Activated naive CD4-positive, alpha-beta T cell treated with Interleukin-2 at 50 U/mL for 16 hours (primary cell): ENCODE data around the gene AEBP2.
A peak's percentile ranks its signal among the peaks of the same experiment; 100 is the strongest.
"Not testable (repeated sequence)": the region's sequence is repeated elsewhere in the genome, so short reads cannot be mapped to it uniquely, and the experiment has no call there.

Experiments
- DNase-seq: peaks from one replicate; pipeline ENCODE4 v3.0.0-alpha.2; 2020

The AEBP2 gene

DNA sequence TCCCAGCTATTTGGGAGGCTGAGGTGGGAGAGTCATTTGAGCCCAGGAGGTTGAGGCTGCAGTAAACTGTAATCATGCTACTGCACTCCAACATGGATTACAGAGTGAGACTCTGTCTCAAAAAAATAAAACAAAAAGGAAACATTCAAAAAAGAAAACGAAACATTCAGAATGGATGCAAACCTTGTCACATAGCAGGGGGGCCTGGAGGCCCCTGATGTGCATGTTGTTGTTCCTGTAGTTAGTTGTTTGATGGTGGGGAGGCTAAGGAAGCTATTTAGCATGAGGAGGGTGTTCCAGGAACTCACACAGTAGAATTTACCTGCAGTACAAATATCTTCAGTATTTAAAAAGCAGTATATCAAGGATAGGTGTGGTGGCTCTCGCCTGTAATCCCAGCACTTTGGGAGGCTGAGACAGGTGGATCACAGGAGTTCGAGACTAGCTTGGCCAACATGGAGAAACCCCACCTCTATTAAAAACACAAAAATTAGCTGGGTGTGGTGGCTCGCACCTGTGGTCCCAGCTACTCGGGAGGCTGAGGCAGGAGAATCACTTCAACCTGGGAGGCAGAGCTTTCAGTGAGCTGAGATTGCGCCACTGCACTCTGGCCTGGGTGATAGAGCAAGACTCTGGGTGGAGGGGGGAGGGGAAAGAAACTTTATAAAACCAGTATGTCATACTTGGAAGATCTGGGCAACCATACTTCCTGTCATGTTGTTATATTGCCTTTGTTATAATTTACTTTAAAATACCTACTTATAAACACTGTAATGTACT lies 17.6 kb upstream of the AEBP2 start:
- DNase-seq, result no peak

DNA sequence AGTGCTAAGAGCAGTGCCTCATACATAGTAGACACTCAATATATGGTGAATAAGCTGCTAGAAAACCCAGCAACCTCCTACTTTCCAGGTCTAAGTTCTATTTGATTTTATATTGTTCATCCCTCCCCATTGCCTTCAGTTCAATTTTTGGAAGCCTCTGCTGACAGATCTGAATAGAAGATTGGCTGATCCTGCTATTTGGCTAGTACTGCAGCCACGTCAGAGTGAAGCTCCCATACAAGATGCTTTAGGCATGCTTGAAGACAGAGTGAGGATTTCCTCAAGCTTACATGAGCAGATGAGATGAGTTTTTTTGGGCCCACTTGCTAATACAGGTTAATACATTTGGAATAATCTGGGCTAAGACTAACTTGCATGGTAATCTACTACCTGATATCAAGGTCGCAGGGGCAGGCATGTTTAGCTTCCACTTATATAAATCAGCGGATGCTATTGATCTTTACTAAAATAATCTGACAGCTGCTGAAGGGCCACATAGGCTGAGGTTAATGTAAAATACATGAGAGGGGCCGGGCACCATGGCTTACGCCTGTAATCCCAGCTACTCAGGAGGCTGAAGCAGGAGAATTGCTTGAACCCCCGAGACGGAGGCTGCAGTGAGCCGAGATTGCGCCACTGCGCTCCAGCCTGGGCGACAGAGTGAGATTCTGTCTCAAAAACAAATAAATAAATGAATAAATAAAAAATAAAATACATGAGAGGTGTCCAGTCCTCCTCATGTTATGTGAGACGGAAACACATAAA lies 15.9 kb upstream of the AEBP2 start:
- DNase-seq, result no peak

DNA sequence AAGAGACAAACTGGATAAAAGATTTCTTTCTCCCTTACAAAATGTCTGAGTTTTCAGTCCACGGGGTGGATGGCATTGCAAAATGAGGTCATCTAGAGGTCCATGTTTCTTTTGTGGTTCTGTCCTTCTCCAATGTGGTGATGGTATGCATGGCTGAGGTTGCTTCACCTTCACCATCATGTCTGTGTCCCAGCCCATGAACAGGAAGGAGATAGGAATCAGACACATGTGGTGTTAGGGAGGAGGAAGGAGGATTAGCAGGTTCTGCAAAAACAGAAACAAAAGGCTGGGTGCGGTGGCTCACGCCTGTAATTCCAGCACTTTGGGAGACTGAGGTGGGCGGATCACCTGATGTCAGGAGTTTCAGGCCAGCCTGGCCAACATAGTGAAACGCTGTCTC lies 11.0 kb upstream of the AEBP2 start:
- no peak for DNase-seq

DNA sequence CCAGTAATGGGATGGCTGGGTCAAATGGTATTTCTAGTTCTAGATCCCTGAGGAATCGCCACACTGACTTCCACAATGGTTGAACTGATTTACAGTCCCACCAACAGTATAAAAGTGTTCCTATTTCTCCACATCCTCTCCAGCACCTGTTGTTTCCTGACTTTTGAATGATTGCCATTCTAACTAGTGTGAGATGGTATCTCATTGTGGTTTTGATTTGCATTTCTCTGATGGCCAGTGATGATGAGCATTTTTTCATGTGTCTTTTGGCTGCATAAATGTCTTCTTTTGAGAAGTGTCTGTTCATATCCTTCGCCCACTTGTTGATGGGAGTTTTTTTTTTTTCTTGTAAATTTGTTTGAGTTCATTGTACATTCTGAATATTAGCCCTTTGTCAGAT lies 9.8 kb upstream of the AEBP2 start:
- not testable (repeated sequence) for DNase-seq

GRCh38 chr12:19430988-19431387 lies 8.3 kb upstream of the AEBP2 start:
- no peak for DNase-seq

- DNase-seq, result peak; percentile 59
These were observed 7.6 kb upstream of the AEBP2 start for GRCh38 chr12:19431407-19432308.

GRCh38 chr12:19432309-19433170 lies 6.8 kb upstream of the AEBP2 start:
- no peak for DNase-seq

- no peak for DNase-seq
These were observed 4.8 kb upstream of the AEBP2 start for GRCh38 chr12:19434538-19434937.

- no peak for DNase-seq
These were observed 3.3 kb upstream of the AEBP2 start for GRCh38 chr12:19435831-19436497.

- DNase-seq, result no peak
These were observed 2.4 kb upstream of the AEBP2 start for GRCh38 chr12:19436931-19437330.

DNA sequence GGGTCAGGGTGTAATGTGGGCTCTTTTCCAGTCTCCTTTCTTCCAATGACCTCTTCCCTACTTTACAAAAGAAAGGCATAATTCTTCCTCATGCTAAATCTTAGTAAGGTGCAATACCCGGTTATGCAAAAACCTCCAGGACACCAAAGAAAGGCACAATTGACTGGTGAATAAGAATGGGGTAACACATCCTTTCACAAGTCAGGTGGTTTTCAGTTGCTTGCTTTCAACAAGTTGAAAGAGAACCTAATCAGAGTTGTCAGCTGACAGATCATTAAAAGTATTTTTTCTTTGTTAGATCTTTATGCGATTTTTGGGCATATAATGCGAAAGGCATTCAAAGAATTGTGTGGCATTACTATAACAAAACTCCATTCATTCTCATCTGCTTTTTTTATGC lies 1.3 kb upstream of the AEBP2 start:
- DNase-seq, result no peak

- peak; percentile 65 for DNase-seq
These were observed 947 bp downstream of the AEBP2 start for GRCh38 chr12:19440019-19440858.

GRCh38 chr12:19440916-19441315 lies 1.6 kb downstream of the AEBP2 start:
- DNase-seq, result no peak

- DNase-seq, result no peak
These were observed 4.3 kb downstream of the AEBP2 start for GRCh38 chr12:19443585-19443984.

DNA sequence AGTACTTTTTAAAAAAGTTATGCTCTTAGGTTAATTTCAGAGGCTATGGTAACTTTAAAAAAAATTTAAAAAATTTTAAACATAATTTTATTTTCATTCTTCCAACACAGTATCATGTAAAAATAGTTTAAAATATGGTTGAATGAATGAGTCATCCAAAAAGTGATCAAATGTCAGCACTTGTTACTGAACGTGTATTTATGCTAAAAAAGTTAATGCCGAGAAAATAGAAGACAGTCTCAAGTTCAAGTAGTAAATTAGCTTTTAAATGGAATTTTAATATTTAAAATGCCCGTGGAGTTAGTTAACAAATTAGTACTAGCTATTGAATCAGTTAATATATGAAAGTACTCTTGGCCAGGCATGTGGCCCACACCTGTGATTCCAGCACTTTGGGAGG lies 4.8 kb downstream of the AEBP2 start:
- no peak for DNase-seq

DNA sequence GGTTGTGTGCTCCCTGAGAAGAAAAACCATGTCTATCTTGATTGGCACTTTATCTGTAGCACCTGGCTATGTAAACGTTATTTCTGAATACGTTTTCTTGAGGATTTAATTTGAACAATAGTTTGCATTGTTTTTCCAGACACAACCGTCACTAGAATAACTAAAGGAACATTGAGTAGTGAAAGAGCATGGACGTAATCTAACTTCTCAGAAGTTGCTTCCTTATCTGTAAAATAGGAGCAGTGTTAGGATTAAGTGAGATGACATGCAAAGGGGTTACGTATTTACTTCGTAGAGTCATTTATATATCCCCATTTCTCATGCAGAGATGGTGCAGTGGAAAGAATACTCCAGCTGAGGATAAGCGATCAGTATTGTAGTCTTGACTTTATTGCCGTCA lies 8.1 kb downstream of the AEBP2 start:
- no peak for DNase-seq

DNA sequence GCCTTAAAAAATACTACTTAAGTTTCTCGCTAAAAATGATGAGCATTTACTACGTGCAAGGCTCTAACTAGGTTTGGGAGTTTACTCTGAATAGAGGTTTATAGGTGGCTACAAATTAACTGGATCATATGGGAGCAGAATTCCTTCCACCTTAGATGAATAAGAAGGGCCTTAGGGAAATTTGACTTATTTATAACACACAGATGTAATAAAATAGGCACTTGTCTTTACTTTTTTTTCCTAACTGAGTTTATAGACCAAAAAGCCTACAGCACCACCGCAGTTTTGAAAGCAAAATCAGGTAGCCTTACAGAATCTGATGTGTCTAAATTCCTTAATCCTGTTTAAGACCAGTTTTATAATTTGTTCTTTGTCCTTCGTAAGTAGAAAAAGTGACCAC lies 10.5 kb downstream of the AEBP2 start:
- no peak for DNase-seq

DNA sequence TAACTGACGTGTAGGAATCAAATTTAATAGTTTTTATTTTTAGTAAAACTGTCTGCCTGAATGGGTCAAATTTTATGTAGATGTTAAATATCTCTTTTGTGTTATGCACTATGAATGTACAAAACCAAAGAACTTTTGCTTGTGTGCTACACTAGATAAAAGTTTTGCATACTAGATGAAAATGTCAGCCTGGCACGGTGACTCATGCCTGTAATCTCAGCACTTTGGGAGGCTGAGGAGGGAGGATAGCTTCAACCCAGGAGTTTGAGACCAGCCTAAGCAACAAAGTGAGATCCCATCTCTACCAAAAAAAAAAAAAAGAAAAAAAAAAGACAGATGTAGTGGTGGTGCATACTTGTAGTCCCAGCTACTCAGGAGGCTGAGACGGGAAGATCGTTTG lies 11.1 kb downstream of the AEBP2 start:
- DNase-seq, result no peak

DNA sequence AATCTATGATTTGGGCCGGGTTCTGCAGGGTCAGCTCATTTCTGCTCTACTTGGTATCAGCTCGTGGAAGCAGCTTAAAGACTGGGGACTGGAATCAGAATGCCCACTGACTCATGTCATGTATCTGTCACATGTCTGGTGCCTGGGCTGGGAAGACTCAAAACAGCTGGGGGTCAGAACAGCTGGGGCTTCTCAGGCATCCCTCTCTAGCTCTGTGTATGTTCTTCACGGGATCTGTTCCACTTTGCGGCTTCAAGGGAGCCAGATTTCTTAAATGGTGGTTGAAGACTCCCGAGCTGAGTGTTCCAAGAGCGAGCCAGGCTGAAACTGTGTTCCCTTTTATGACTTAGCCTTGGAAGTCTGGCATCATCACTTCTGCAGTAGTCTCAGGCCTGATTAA lies 11.9 kb downstream of the AEBP2 start:
- DNase-seq, result no peak

DNA sequence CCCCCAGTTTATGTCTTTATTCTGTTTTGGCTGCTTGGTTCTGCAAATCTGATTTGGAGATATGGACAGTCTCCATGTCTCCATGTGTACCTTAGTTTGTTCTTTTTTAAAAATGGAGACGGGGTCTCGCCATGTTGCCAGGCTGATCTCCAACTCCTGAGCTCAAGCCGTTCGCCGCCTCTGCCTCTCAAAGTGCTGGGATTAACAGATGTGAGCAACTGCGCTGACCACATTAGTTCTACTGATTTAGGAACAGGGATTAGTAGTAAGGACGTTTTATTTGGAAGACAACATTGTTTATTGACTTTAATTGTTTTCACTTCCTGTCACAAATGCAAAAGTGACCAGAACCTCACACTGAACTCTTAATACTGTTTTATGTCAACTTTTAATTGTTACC lies 14.7 kb downstream of the AEBP2 start:
- DNase-seq, result no peak

GRCh38 chr12:19454837-19455236 lies 15.5 kb downstream of the AEBP2 start:
- DNase-seq, result no peak
